ENCODE measurements around the gene THSD4.

The THSD4 gene

DNA sequence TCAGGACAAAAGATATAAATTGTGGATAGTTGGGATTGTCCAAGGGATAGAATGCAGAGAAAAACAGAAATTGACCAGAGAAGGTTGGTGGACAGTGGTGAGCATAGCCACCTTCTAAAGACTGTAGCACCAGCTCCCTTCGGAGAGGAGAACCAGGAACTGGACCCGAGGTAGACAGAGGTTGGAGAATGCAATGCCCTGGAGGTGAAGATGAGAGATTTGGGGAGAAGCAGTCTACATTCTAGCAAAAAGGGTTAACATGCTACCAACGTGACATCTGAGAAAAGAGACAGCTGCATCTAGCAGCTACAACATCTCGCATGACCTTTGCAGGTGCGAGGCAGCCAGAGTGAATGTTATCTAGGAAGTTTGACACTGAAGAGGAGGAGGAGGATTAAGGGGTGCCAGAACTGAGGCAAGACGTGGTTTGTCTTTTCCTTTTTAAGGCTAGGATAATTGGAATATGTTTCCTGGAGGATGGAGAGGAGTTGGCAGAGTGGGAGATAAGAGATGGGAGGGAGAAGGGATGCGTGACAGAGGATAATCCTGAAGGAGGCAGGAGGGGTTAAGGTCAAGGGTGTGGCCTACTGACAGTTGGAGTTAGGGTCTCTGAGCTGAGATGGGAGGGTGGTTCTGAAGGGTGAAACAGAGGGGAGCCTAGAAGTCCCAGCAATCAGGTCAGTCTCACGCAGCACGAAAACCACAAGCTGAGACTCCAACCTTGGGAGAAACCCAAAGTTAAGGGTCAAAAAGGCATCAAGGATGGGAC lies 591.4 kb downstream of the THSD4 start:
- Histone ChIP-seq H3F3A (ENCODE audit: control insufficient read depth, insufficient read depth) (no peaks in the 10 kb centered on the region), H3K79me2 (ENCODE audit: control insufficient read depth, low read length) (no peaks in the 10 kb centered on the region), H3K9me3 (ENCODE audit: control insufficient read depth, insufficient read depth, low read length) (no peaks in the 10 kb centered on the region), H3K9me2 (replicated peaks; ENCODE audit: control insufficient read depth, low read length) (no peaks in the 10 kb centered on the region), H4K20me1 (ENCODE audit: control insufficient read depth, insufficient read depth, low read depth, low read length) (no peaks in the 10 kb centered on the region), H3K27me3 (ENCODE audit: control insufficient read depth, low read length) (no peaks in the 10 kb centered on the region; the same call in 1 of the 2 replicates), H3K27ac (ENCODE audit: low read depth, low read length) (no peak overlapping the region), H3K4me2 (ENCODE audit: low read length) (no peak overlapping the region), H3K36me3 (ENCODE audit: control insufficient read depth, low read length) (no peaks in the 10 kb centered on the region), H3K4me1 (ENCODE audit: control insufficient read depth, low read length) (no peaks in the 10 kb centered on the region), H3K4me3 (ENCODE audit: low read length) (no peak overlapping the region)
- no peak for TF ChIP-seq EZH2phosphoT487 (IDR thresholded peaks at IDR 0.05; ENCODE audit: borderline replicate concordance, low read length)
- TF ChIP-seq, protein P1, sequence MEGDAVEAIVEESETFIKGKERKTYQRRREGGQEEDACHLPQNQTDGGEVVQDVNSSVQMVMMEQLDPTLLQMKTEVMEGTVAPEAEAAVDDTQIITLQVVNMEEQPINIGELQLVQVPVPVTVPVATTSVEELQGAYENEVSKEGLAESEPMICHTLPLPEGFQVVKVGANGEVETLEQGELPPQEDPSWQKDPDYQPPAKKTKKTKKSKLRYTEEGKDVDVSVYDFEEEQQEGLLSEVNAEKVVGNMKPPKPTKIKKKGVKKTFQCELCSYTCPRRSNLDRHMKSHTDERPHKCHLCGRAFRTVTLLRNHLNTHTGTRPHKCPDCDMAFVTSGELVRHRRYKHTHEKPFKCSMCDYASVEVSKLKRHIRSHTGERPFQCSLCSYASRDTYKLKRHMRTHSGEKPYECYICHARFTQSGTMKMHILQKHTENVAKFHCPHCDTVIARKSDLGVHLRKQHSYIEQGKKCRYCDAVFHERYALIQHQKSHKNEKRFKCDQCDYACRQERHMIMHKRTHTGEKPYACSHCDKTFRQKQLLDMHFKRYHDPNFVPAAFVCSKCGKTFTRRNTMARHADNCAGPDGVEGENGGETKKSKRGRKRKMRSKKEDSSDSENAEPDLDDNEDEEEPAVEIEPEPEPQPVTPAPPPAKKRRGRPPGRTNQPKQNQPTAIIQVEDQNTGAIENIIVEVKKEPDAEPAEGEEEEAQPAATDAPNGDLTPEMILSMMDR (IDR thresholded peaks at IDR 0.05; ENCODE audit: low read depth, low read length, poor library complexity, severe bottlenecking), result no peak

DNA sequence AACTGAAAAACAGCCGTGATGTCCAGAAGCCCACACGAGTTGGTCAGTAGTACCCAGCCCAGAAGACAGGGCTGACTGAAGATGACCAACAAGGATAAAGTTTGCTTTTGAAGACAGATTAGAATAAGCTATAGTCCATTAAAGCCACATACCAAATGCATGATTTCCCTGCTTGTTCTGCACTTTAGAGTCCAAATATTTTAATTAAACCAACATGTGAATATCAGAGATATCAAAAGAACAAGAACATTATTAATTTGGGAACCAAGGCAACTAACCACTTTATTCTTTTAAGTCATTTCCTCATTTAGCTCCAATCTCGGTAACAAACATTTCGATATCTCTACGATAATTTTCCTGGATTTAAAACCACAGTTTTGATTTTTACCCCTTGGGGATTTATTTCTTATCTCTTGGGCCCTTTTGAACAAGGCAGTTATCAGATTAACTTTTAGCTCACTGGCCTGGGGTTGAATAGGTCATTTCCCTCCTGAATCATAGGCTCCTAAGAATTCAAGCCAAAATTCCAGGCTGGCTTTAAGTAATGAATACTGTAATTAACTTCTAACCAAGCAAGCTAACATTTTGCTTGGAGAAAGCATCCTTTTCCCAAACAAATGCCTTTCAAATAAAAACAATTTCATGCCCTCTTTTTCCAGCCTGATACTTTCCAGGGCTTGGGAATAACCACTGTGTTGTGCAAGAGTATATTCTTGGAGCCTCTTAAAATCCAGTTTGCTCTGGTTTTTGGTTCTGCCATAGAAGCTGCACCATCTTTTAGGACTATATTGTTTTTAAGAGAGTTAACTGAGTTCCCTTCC lies 592.2 kb downstream of the THSD4 start:
- Histone ChIP-seq H3K27me3 (ENCODE audit: control insufficient read depth, low read length) (no peaks in the 10 kb centered on the region; the same call in 1 of the 2 replicates), H3K4me1 (ENCODE audit: control insufficient read depth, low read length) (no peaks in the 10 kb centered on the region), H4K20me1 (ENCODE audit: control insufficient read depth, insufficient read depth, low read depth, low read length) (no peaks in the 10 kb centered on the region), H3K79me2 (ENCODE audit: control insufficient read depth, low read length) (no peaks in the 10 kb centered on the region), H3K36me3 (ENCODE audit: control insufficient read depth, low read length) (no peaks in the 10 kb centered on the region), H3K27ac (ENCODE audit: low read depth, low read length) (no peak overlapping the region), H3K9me3 (ENCODE audit: control insufficient read depth, insufficient read depth, low read length) (no peaks in the 10 kb centered on the region), H3K4me2 (ENCODE audit: low read length) (no peak overlapping the region), H3K9me2 (replicated peaks; ENCODE audit: control insufficient read depth, low read length) (no peaks in the 10 kb centered on the region), H3K4me3 (ENCODE audit: low read length) (no peak overlapping the region), H3F3A (ENCODE audit: control insufficient read depth, insufficient read depth) (no peaks in the 10 kb centered on the region)
- TF ChIP-seq, protein P1 (IDR thresholded peaks at IDR 0.05; ENCODE audit: low read depth, low read length, poor library complexity, severe bottlenecking), result no peak
- TF ChIP-seq EZH2phosphoT487 (IDR thresholded peaks at IDR 0.05; ENCODE audit: borderline replicate concordance, low read length), result no peak

GRCh38 chr15:71708051-71708429 lies 592.8 kb downstream of the THSD4 start:
- H3K9me3 ChIP-seq (ENCODE audit: control insufficient read depth, insufficient read depth, low read length), result no peaks in the 10 kb centered on the region
- H3K27me3 ChIP-seq (ENCODE audit: control insufficient read depth, low read length), result peaks cover 2% of the 10 kb centered on the region
- no peak overlapping the region for H3K4me2 ChIP-seq (ENCODE audit: low read length)
- TF ChIP-seq, protein P1 (IDR thresholded peaks at IDR 0.05; ENCODE audit: low read depth, low read length, poor library complexity, severe bottlenecking), result no peak
- TF ChIP-seq EZH2phosphoT487 (IDR thresholded peaks at IDR 0.05; ENCODE audit: borderline replicate concordance, low read length), result no peak
- no peaks in the 10 kb centered on the region for H3K9me2 ChIP-seq (replicated peaks; ENCODE audit: control insufficient read depth, low read length)
- no peaks in the 10 kb centered on the region for H3K4me1 ChIP-seq (ENCODE audit: control insufficient read depth, low read length)
- H3K79me2 ChIP-seq (ENCODE audit: control insufficient read depth, low read length), result no peaks in the 10 kb centered on the region
- no peaks in the 10 kb centered on the region for H3K36me3 ChIP-seq (ENCODE audit: control insufficient read depth, low read length)
- H3K4me3 ChIP-seq (ENCODE audit: low read length), result no peak overlapping the region
- H4K20me1 ChIP-seq (ENCODE audit: control insufficient read depth, insufficient read depth, low read depth, low read length), result no peaks in the 10 kb centered on the region
- H3K27ac ChIP-seq (ENCODE audit: low read depth, low read length), result no peak overlapping the region
- H3F3A ChIP-seq (ENCODE audit: control insufficient read depth, insufficient read depth), result no peaks in the 10 kb centered on the region
